TTC549 (cell line): ENCODE measurements around the gene HCK.

Experiments
- FAIRE-seq: peaks from 2 replicates; lab custom pipeline; 2012; peaks lifted over from hg19 to GRCh38; lab: Jason Lieb, UNC

HCK gene

GRCh38 chr20:32130965-32131364 is 78.9 kb downstream of the HCK start:
- FAIRE-seq, result no peak

DNA sequence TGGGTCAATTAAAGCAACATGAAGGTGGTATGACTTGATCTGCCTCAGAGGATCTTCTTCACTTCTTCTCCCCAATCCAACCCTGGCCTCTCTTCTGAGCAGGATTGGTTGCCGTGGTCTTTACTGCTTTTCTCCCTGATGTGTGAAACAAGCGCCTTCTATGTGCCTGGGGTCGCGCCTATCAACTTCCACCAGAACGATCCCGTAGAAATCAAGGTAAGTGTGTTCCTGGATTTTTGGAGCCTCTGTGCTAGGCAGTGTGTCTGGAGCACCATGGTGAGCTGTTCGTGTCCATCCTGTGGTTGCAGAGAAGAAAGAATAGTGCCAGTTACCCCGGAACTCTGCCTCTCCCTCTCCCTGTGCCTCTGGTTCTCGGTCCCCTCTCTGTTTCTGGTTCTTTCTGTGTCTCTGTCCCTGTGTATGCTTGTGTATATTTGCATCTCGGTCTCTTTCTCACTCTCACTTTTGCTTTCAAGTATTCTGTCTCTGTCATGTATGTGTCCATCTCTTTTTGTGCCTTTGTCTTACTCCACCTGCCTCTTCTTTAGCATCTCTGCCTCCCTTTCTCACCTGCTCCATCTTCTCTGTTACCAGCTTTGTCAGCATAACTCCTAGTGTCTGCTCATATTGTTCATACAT is 81.0 kb downstream of the HCK start:
- FAIRE-seq, result no peak

DNA sequence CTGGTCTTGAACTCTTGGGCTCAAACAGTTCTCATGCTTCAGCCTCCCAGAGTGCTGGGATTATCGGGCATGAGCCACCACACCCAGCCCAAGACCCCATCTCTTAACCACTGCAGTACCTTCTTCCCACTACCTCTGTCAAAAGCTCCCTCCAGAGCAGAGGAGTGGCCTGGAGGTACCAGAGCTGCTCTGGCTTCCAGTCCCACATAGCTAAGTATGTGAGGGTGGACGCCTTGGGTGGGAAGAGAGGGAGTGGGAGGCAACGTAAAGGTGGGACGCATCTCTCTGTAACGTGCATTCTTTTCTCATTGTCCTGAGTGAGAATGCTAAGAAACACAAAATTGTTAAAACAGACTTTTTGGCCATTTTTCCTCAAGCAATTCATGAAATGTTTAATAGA is 82.0 kb downstream of the HCK start:
- FAIRE-seq, result no peak

GRCh38 chr20:32135983-32136515 is 84.0 kb downstream of the HCK start:
- no peak for FAIRE-seq

DNA sequence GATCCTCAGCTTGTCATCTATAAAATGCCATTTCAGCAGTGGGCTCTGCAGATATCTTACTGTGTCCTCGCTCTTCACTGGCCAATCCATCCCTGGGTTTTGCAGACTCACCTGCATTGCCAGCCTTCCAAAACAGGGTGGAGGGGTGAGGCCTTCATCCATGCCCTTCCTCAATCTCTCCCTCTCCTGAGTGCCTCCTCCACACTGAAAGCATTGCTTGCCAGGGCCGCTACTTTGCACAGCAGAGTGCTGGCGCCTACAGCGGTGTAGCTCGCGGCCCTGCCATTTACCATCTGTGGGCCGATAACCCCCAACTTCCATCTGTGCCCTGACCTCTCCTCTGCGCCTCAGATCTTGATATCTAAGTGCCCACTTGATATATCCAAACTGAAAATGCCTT is 86.9 kb downstream of the HCK start:
- FAIRE-seq, result no peak

DNA sequence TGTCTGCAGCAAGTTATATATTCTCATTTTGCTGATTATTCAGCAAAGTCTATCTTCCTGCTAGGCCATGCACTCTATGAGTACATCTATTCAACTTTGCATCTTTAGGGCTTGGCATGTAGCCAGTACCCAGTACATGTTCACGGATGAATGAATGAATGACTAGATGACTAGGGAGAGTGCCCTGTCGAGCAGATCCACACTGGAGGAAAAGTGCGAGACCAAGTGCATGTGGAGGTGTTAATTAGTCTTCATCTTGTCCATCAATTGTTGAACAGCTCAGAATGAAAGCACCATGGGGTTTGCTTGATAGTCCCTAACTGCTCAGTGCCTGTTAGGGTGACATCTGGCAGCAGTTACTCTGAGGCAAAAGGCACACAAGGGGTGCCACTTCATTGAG is 87.9 kb downstream of the HCK start:
- FAIRE-seq, result no peak

- no peak for FAIRE-seq
These were observed 88.6 kb downstream of the HCK start for GRCh38 chr20:32140603-32141002.

DNA sequence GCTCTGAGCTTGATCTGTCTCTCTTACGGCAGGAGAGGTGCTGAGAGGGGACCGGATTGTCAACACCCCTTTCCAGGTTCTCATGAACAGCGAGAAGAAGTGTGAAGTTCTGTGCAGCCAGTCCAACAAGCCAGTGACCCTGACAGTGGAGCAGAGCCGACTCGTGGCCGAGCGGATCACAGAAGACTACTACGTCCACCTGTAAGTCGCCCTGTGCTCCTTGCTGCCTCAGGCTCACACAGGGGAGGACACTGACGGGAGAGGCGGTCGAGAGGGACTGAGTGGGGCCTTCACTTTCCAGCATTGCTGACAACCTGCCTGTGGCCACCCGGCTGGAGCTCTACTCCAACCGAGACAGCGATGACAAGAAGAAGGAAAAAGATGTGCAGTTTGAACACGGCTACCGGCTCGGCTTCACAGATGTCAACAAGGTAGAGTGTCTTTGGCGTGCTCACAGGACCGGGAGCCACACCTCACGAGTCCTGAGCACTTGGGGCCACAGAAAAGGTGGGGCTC is 89.5 kb downstream of the HCK start:
- no peak for FAIRE-seq

DNA sequence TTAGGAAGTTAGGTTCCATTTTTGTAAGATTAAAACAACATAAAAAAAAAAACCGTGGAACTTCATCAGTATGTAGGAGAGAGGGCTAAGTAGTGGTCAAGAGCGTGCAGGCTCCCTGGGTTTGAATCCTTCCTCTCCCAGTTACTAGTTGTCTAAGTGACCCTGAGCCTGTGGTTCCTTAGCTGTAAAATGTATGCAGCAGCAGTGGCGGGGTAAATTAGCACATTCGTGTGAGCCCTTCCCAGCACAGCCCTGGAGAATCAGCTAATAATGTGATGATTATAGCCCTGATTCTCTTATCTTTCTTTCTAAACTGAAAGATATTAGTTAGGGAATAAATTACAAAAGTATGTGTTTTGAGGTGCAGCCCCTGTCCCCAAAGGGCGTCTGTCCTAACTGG is 90.0 kb downstream of the HCK start:
- no peak for FAIRE-seq

DNA sequence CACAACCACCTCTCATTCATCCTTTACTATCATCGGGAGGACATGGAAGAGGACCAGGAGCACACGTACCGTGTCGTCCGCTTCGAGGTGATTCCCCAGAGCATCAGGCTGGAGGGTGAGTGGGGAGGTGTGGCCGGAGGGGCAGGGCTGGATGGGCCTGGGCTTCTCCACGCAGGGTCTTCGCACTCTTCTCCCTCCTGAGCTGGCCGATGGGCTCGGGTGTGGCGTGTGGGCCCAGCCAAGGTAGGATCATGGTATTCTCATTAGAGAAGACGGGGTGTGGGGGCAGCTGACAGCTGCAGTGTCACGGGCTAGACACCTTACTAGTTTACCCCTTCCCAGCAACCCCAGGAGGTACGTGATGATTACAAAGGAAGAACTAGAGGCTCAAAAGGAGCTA is 90.9 kb downstream of the HCK start:
- no peak for FAIRE-seq

DNA sequence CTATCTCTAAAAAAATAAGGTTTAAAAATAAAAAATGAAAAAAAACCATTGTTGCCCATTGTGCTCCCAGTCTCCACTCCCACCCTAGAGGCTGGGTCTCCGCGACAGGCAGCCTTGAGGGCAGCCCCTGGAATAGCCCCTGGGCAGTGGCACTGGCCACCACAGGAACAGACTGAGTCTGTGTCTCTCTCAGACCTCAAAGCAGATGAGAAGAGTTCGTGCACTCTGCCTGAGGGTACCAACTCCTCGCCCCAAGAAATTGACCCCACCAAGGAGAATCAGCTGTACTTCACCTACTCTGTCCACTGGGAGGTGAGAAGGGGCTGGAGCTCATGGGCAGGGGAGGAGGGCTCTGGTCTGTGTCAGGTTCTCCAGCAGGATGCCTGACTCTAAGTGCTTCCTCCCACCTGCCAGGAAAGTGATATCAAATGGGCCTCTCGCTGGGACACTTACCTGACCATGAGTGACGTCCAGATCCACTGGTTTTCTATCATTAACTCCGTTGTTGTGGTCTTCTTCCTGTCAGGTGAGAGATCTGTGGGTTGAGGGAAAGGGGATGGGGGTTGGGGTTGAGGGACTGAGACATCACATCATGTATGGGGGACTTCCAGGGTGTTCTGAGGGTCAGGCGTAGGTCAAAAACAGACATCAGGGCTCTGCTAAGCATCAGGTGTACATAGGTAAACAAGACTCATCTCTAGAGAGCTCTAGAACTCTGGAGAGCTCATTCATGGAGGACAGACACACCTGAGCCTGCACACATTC is 93.0 kb downstream of the HCK start:
- FAIRE-seq, result no peak

GRCh38 chr20:32149566-32150170 is 97.6 kb downstream of the HCK start:
- no peak for FAIRE-seq

- no peak for FAIRE-seq
These were observed 98.3 kb downstream of the HCK start for GRCh38 chr20:32150291-32150848.
